ENCODE measurements around the gene LIN37. TPM values are rescaled to one million over a fixed set of nuclear protein-coding genes. Genes with fewer than 3 reads are reported as not detected.

Gene LIN37
- total and polyA plus RNA-seq, 9 of the 15 experiments (the other 6 are each of a cell fraction or from before 2014, with no cell fraction given), result 1.2 to 12.5 (median 8.6) TPM

DNA sequence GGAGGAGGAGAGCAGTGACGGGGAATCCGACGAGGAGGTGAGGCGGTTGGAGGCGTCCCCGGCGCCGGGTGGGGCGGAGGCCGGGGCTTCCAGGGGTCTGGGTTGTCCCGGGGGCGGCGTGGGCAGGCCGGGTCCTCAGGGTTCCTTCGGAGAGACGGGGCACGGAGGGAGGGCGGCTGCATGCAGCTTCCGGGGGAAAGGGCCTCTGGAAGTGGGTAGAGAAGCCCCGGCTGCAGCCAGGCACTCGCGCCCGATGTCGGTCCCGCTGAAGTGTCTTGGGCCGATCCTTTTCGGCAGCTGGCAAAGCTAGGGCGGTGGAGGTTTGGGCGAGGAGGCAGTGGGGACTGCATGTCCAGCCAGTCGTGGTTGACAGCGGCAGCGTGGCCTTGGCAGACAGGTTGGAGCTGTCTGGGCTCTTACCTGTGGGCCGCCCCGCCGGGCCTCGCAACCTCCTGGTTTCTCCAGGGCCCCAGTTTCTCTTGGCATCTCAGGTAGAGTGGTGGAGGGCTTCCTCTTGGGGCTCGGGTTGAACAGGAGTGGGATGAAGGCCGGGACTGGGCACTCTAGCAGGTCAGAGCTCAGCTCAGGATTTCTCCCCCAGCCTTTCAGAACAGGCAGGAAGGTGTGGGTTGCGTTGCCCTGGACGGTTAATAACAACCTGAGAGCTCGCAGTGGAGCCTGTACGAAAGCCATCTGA lies 29.9 kb upstream of the LIN37 start (continued):
- 0 out of 2 replicates have a peak, but pooled peaks have one; percentile 29 for TF ChIP-seq GABPB1 (CRISPR knock-in tag; IDR thresholded peaks at IDR 0.05)
- TF ChIP-seq, protein P1, sequence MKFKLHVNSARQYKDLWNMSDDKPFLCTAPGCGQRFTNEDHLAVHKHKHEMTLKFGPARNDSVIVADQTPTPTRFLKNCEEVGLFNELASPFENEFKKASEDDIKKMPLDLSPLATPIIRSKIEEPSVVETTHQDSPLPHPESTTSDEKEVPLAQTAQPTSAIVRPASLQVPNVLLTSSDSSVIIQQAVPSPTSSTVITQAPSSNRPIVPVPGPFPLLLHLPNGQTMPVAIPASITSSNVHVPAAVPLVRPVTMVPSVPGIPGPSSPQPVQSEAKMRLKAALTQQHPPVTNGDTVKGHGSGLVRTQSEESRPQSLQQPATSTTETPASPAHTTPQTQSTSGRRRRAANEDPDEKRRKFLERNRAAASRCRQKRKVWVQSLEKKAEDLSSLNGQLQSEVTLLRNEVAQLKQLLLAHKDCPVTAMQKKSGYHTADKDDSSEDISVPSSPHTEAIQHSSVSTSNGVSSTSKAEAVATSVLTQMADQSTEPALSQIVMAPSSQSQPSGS (CRISPR knock-in tag; IDR thresholded peaks at IDR 0.05), result no peak
- no peak for TF ChIP-seq TRIM28 (IDR thresholded peaks at IDR 0.05)
- TF ChIP-seq YY1 (IDR thresholded peaks at IDR 0.05; ENCODE audit: borderline replicate concordance in 1 of 3, control insufficient read depth in 1 of 3, extremely low read depth in 1 of 3, insufficient read depth in 3 of 3, insufficient read length in 1 of 3, insufficient replicate concordance in 2 of 3, low read depth in 1 of 3, low read length in 2 of 3), result no peak
- no peak for TF ChIP-seq HCFC1 (IDR thresholded peaks at IDR 0.05; ENCODE audit: low read depth, low read length)
- TF ChIP-seq, protein P2, sequence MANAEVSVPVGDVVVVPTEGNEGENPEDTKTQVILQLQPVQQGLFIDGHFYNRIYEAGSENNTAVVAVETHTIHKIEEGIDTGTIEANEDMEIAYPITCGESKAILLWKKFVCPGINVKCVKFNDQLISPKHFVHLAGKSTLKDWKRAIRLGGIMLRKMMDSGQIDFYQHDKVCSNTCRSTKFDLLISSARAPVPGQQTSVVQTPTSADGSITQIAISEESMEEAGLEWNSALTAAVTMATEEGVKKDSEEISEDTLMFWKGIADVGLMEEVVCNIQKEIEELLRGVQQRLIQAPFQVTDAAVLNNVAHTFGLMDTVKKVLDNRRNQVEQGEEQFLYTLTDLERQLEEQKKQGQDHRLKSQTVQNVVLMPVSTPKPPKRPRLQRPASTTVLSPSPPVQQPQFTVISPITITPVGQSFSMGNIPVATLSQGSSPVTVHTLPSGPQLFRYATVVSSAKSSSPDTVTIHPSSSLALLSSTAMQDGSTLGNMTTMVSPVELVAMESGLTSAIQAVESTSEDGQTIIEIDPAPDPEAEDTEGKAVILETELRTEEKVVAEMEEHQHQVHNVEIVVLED (CRISPR knock-in tag; IDR thresholded peaks at IDR 0.05), result no peak
- TF ChIP-seq, protein P3, sequence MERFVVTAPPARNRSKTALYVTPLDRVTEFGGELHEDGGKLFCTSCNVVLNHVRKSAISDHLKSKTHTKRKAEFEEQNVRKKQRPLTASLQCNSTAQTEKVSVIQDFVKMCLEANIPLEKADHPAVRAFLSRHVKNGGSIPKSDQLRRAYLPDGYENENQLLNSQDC (CRISPR knock-in tag; IDR thresholded peaks at IDR 0.05), result no peak
- no peak for TF ChIP-seq ZNF184 (CRISPR knock-in tag; IDR thresholded peaks at IDR 0.05)
- no peak for TF ChIP-seq KDM5B (IDR thresholded peaks at IDR 0.05; ENCODE audit: insufficient replicate concordance, low read depth, low read length)
- TF ChIP-seq HDAC8 (tag; IDR thresholded peaks at IDR 0.05), result no peak
- no peak for TF ChIP-seq MTA1 (IDR thresholded peaks at IDR 0.05; ENCODE audit: borderline replicate concordance)
- TF ChIP-seq E2F3 (CRISPR knock-in tag; IDR thresholded peaks at IDR 0.05), result no peak
- no peak for TF ChIP-seq NFIC (IDR thresholded peaks at IDR 0.05)
- no peak for TF ChIP-seq PHF21A (IDR thresholded peaks at IDR 0.05; ENCODE audit: borderline replicate concordance, low read depth)
- TF ChIP-seq, protein P4, sequence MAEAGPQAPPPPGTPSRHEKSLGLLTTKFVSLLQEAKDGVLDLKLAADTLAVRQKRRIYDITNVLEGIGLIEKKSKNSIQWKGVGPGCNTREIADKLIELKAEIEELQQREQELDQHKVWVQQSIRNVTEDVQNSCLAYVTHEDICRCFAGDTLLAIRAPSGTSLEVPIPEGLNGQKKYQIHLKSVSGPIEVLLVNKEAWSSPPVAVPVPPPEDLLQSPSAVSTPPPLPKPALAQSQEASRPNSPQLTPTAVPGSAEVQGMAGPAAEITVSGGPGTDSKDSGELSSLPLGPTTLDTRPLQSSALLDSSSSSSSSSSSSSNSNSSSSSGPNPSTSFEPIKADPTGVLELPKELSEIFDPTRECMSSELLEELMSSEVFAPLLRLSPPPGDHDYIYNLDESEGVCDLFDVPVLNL (CRISPR knock-in tag; IDR thresholded peaks at IDR 0.05; ENCODE audit: low read depth), result no peak
- TF ChIP-seq MCM3 (IDR thresholded peaks at IDR 0.05), result no peak
- no peak for TF ChIP-seq ZFP36 (IDR thresholded peaks at IDR 0.05; ENCODE audit: low read depth, low read length, partially characterized antibody)
- TF ChIP-seq MEF2A (IDR thresholded peaks at IDR 0.05; ENCODE audit: control insufficient read depth, low read depth, low read length), result no peak
- TF ChIP-seq TEAD1 (CRISPR knock-in tag; IDR thresholded peaks at IDR 0.05), result no peak
- TF ChIP-seq MYC (IDR thresholded peaks at IDR 0.05; ENCODE audit: low read depth, low read length), result peak; percentile 26; the same call in 1 of the 2 replicates
- no peak for TF ChIP-seq MYC (CRISPR knock-in tag; IDR thresholded peaks at IDR 0.05; ENCODE audit: borderline replicate concordance, low read depth)
- TF ChIP-seq EP300 (IDR thresholded peaks at IDR 0.05; ENCODE audit: low read length), result no peak
- no peak for TF ChIP-seq GATA2 (CRISPR knock-in tag; IDR thresholded peaks at IDR 0.05)
- peak; percentile 58 for TF ChIP-seq RBFOX2 (IDR thresholded peaks at IDR 0.05; ENCODE audit: low read depth, low read length)
- no peak for TF ChIP-seq TAF1 (IDR thresholded peaks at IDR 0.05; ENCODE audit: control insufficient read depth, extremely low read depth, insufficient read depth, low read length, severe bottlenecking)

Measured in K562 (cell line).